CD4-positive, alpha-beta T cell (primary cell): Measurements from ENCODE around the gene REC8. TPM values are rescaled to one million over a fixed set of nuclear protein-coding genes. Genes with fewer than 3 reads are reported as not detected.

ENCODE experiments used
- ATAC-seq: fragments of 200-7000 bp; cut with Tn5 transposase; one replicate; pipeline ENCODE4 v1.10.0; 2022; ENCODE audit warnings: mild to moderate bottlenecking; ENCODE audit not compliant: poor library complexity
- CTCF ChIA-PET: fragments of 350-600 bp; sonication (Branson Sonifier 250); formaldehyde crosslinking; loops from one replicate; lab custom pipeline; 2021; ENCODE audit warnings: antibody characterized with exemption, inconsistent platforms; lab: Charles Lee
- POLR2A ChIA-PET: fragments of 350-600 bp; sonication (Branson Sonifier 250); formaldehyde crosslinking; loops from one replicate; lab custom pipeline; 2021; ENCODE audit warnings: antibody characterized with exemption, inconsistent platforms; lab: Charles Lee
- DNase-seq, 14 experiments: peaks; one replicate each; pipeline ENCODE4 v3.0.0-alpha.2; 2013 to 2020; ENCODE audit warnings: mixed read lengths in 2 of 14
- H3K27ac ChIP-seq, 2 donors: one replicate each; pipeline versions ENCODE4 v1.5.1 to v1.7.0; 2013; ENCODE audit warnings: low read length in 2 of 2, low read depth in 1 of 2, mild to moderate bottlenecking in 1 of 2
- H3K27me3 ChIP-seq, 2 experiments: 1 replicate in 1 of 2; 2 replicates in 1 of 2; pipeline versions ENCODE4 v1.6.1 to v1.7.0; 2013; ENCODE audit warnings: low read length in 2 of 2, control low read depth in 1 of 2, mild to moderate bottlenecking in 1 of 2, moderate library complexity in 1 of 2; ENCODE audit not compliant: insufficient read depth in 2 of 2, control insufficient read depth in 1 of 2
- H3K36me3 ChIP-seq: one replicate; pipeline ENCODE4 v1.6.1; 2013; ENCODE audit warnings: low read length, control low read depth; ENCODE audit not compliant: insufficient read depth
- H3K4me1 ChIP-seq: one replicate; pipeline ENCODE4 v1.6.1; 2013; ENCODE audit warnings: low read length, control low read depth; ENCODE audit not compliant: insufficient read depth
- H3K4me3 ChIP-seq: one replicate; pipeline ENCODE4 v1.5.1; 2013; ENCODE audit warnings: mild to moderate bottlenecking, low read length, moderate library complexity
- H3K9me3 ChIP-seq, 2 experiments: 1 replicate in 1 of 2; 2 replicates in 1 of 2; pipeline versions ENCODE4 v1.6.1 to v1.7.0; 2013; ENCODE audit warnings: low read length in 2 of 2, mild to moderate bottlenecking in 2 of 2, control low read depth in 1 of 2, moderate library complexity in 1 of 2; ENCODE audit not compliant: control insufficient read depth in 1 of 2, insufficient read depth in 1 of 2
- H3K27ac Mint-ChIP-seq: one replicate; pipeline ENCODE4 v1.8.0; 2020; ENCODE audit warnings: mixed read lengths
- H3K27me3 Mint-ChIP-seq: one replicate; pipeline ENCODE4 v1.8.0; 2021; ENCODE audit warnings: mixed read lengths
- H3K36me3 Mint-ChIP-seq: one replicate; pipeline ENCODE4 v1.8.0; 2021; ENCODE audit warnings: low read depth, mixed read lengths
- H3K4me1 Mint-ChIP-seq: one replicate; pipeline ENCODE4 v1.8.0; 2021; ENCODE audit warnings: low read depth, mixed read lengths
- H3K4me3 Mint-ChIP-seq: one replicate; pipeline ENCODE4 v1.8.0; 2020; ENCODE audit warnings: mild to moderate bottlenecking, mixed read lengths
- H3K9me3 Mint-ChIP-seq: one replicate; pipeline ENCODE4 v1.8.0; 2020; ENCODE audit warnings: mixed read lengths
- intact Hi-C, 2 experiments: fragments of 100-400 bp; cut with DNase I in 1 of 2; cut with micrococcal nuclease in 1 of 2; formaldehyde crosslinking; loops; one replicate each; pipeline versions ENCODE4 v1.15.1 to v1.9.0; 2023 to 2025; cut with DNase I, micrococcal nuclease
- total RNA-seq, 174 experiments: library from RNA in 2 of 174; stranded (reverse) in 2 of 174; gene quantifications; one replicate each; pipeline ENCODE4 v1.2.3 and lab custom pipeline; 2021 to 2026
- TF ChIP-seq, protein P1 (sequence below): fragments of 200-600 bp; IDR thresholded peaks from one replicate; pipeline ENCODE4 v1.8.0; 2022; ENCODE audit warnings: antibody characterized with exemption, mild to moderate bottlenecking

REC8 gene
- total RNA-seq, 2 experiments from 2014 or later, result 105 to 107 TPM

DNA sequence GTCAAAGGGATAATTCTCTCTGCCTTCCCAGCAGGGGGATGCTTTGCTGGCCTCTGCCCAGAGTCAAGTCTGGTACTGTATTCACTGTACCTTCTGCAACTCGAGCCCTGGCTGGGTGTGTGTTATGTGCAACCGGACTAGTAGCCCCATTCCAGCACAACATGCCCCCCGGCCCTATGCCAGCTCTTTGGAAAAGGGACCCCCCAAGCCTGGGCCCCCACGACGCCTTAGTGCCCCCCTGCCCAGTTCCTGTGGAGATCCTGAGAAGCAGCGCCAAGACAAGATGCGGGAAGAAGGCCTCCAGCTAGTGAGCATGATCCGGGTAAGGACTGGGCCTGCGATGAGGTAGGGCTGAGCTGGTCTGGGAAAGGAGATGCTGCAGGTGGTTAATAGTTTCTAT is 21.3 kb upstream of the REC8 start:
- ChIA-PET CTCF (interaction anchor here (5.5 kb wide), 1 partner anchor 11 kb away, joined by 32 read pairs; the partner anchor contains the start of gene IRF9), POLR2A (interaction anchor here (0.6 to 8.1 kb wide), 5 partner anchors 9 to 712 kb away, joined by 3 to 154 read pairs (median 15); partner anchors contain the start of genes DCAF11, EMC9, IRF9 and NRL)
- peaks cover 47% of the 10 kb centered on the region for H3K4me1 ChIP-seq
- Mint-ChIP-seq H3K27me3 (no peaks in the 10 kb centered on the region), H3K4me1 (peaks cover 42% of the 10 kb centered on the region), H3K4me3 (no peak overlapping the region), H3K27ac (no peak overlapping the region), H3K36me3 (peaks cover 83% of the 10 kb centered on the region), H3K9me3 (no peaks in the 10 kb centered on the region)
- peaks cover 55% of the 10 kb centered on the region for H3K36me3 ChIP-seq
- ATAC-seq (no peak), DNase-seq (no peak)
- intact Hi-C loops, result no loop called here
- no peaks in the 10 kb centered on the region for H3K9me3 ChIP-seq
- TF ChIP-seq, protein P1, sequence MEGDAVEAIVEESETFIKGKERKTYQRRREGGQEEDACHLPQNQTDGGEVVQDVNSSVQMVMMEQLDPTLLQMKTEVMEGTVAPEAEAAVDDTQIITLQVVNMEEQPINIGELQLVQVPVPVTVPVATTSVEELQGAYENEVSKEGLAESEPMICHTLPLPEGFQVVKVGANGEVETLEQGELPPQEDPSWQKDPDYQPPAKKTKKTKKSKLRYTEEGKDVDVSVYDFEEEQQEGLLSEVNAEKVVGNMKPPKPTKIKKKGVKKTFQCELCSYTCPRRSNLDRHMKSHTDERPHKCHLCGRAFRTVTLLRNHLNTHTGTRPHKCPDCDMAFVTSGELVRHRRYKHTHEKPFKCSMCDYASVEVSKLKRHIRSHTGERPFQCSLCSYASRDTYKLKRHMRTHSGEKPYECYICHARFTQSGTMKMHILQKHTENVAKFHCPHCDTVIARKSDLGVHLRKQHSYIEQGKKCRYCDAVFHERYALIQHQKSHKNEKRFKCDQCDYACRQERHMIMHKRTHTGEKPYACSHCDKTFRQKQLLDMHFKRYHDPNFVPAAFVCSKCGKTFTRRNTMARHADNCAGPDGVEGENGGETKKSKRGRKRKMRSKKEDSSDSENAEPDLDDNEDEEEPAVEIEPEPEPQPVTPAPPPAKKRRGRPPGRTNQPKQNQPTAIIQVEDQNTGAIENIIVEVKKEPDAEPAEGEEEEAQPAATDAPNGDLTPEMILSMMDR, result no peak
- H3K27ac ChIP-seq, result no peak overlapping the region
- no peak overlapping the region for H3K4me3 ChIP-seq
- H3K27me3 ChIP-seq, result no peaks in the 10 kb centered on the region

DNA sequence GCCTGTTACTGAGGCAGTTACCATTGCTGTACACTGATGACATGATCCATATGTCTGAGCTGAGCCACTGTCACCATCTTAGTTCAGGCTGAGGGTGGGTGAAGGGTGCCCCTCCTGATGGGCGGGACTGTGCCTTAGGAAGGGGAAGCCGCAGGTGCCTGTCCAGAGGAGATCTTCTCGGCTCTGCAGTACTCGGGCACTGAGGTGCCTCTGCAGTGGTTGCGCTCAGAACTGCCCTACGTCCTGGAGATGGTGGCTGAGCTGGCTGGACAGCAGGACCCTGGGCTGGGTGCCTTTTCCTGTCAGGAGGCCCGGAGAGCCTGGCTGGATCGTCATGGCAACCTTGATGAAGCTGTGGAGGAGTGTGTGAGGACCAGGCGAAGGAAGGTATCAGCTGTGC is 20.9 kb upstream of the REC8 start:
- H3K4me1 Mint-ChIP-seq, result peaks cover 38% of the 10 kb centered on the region
- Histone ChIP-seq H3K4me1 (peaks cover 43% of the 10 kb centered on the region), H3K27me3 (no peaks in the 10 kb centered on the region), H3K27ac (no peak overlapping the region), H3K4me3 (no peak overlapping the region), H3K9me3 (no peaks in the 10 kb centered on the region), H3K36me3 (peaks cover 59% of the 10 kb centered on the region)
- TF ChIP-seq, protein P1, result no peak
- intact Hi-C loops, result no loop called here
- ChIA-PET POLR2A (interaction anchor here (0.6 to 8.1 kb wide), 5 partner anchors 10 to 712 kb away, joined by 3 to 154 read pairs (median 15); partner anchors contain the start of genes DCAF11, EMC9, IRF9 and NRL), CTCF (interaction anchor here (0.5 to 5.5 kb wide), 2 partner anchors 10 to 167 kb away, joined by 3 to 32 read pairs; partner anchors contain the start of gene IRF9)
- peaks cover 87% of the 10 kb centered on the region for H3K36me3 Mint-ChIP-seq
- no peak overlapping the region for H3K4me3 Mint-ChIP-seq
- ATAC-seq, result no peak
- H3K9me3 Mint-ChIP-seq, result no peaks in the 10 kb centered on the region
- H3K27me3 Mint-ChIP-seq, result no peaks in the 10 kb centered on the region
- no peak for DNase-seq
- no peak overlapping the region for H3K27ac Mint-ChIP-seq

DNA sequence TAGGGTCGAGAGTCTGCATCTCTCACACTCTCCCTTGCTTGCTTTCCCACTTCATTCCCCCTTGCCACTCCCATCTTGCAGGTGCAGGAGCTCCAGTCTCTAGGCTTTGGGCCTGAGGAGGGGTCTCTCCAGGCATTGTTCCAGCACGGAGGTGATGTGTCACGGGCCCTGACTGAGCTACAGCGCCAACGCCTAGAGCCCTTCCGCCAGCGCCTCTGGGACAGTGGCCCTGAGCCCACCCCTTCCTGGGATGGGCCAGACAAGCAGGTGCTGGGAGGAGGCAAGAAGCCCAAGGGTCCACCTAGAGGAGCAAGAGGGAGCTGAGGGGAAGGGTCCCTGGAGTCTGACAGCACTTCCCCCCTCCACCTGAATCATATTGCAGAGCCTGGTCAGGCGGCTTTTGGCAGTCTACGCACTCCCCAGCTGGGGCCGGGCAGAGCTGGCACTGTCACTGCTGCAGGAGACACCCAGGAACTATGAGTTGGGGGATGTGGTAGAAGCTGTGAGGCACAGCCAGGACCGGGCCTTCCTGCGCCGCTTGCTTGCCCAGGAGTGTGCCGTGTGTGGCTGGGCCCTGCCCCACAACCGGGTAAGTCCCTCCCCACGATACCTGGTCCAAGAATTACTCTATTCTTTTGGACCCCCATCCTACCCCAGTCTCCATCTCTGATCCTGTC is 20.3 kb upstream of the REC8 start:
- TF ChIP-seq, protein P1, result no peak
- ATAC-seq, result no peak
- Mint-ChIP-seq H3K9me3 (no peaks in the 10 kb centered on the region), H3K27me3 (no peaks in the 10 kb centered on the region), H3K4me1 (peaks cover 33% of the 10 kb centered on the region), H3K27ac (no peak overlapping the region), H3K36me3 (peaks cover 85% of the 10 kb centered on the region), H3K4me3 (peak overlapping the region; percentile 30)
- ChIA-PET CTCF (interaction anchor here (0.5 to 5.5 kb wide), 2 partner anchors 10 to 167 kb away, joined by 3 to 32 read pairs; partner anchors contain the start of gene IRF9), POLR2A (interaction anchor here (2.3 to 8.1 kb wide), 4 partner anchors 10 to 37 kb away, joined by 9 to 154 read pairs (median 71); partner anchors contain the start of genes DCAF11, EMC9, IRF9 and NRL)
- Histone ChIP-seq H3K27ac (no peak overlapping the region), H3K4me3 (no peak overlapping the region), H3K27me3 (no peaks in the 10 kb centered on the region), H3K9me3 (no peaks in the 10 kb centered on the region), H3K36me3 (peaks cover 63% of the 10 kb centered on the region), H3K4me1 (peaks cover 40% of the 10 kb centered on the region)
- DNase-seq, result no peak
- intact Hi-C loops, result no loop called here
